DOHH2 (cell line): ENCODE measurements around the gene EEFSEC.

ENCODE experiments used
- CTCF ChIP-seq: fragments of 200-600 bp; sonication (generic); IDR thresholded peaks from one replicate; pipeline ENCODE4 v1.5.1; 2014; ENCODE audit warnings: antibody characterized with exemption, mild to moderate bottlenecking, low read depth, low read length; ENCODE audit not compliant: poor library complexity, severe bottlenecking
- EZH2phosphoT487 ChIP-seq: fragments of 200-600 bp; sonication (generic); IDR thresholded peaks from 2 replicates; pipeline ENCODE4 v1.6.1; 2017; ENCODE audit warnings: borderline replicate concordance, mild to moderate bottlenecking, antibody characterized with exemption, low read length, moderate library complexity, mixed read lengths

GRCh38 chr3:128236657-128237056, 83.4 kb downstream of the EEFSEC start:
- no peak for TF ChIP-seq CTCF
- no peak for TF ChIP-seq EZH2phosphoT487
